ENCODE measurements around the gene RNASEH2B. TPM values are rescaled to one million over a fixed set of nuclear protein-coding genes. Genes with fewer than 3 reads are reported as not detected.

The RNASEH2B gene
- total and polyA plus RNA-seq, 2 of the 8 experiments (the other 6 are each of a cell fraction or from before 2014, with no cell fraction given), result 19.3 to 43.9 TPM

- TF ChIP-seq CHD7 (IDR thresholded peaks at IDR 0.05; ENCODE audit: insufficient replicate concordance, low read length) (no peak), BRCA1 (IDR thresholded peaks at IDR 0.05; ENCODE audit: low read depth, low read length) (no peak)
Observed at GRCh38 chr13:50998326-50998725, 88.7 kb downstream of the RNASEH2B start (continued).

Data from H1 (cell line).